Measurements from ENCODE around the gene ALOX15B.

- TF ChIP-seq CTCF (IDR thresholded peaks at IDR 0.05; ENCODE audit: low read depth, low read length) (no peak), EZH2phosphoT487 (IDR thresholded peaks at IDR 0.05; ENCODE audit: low read depth) (no peak)
These were observed 28.2 kb downstream of the ALOX15B start for GRCh38 chr17:8066841-8067775.
